HepG2 (cell line): ENCODE measurements around the gene FKBP5. TPM values are rescaled to one million over a fixed set of nuclear protein-coding genes. Genes with fewer than 3 reads are reported as not detected.

Experiments used
- CCDC6 ChIP-seq: sonication (generic); formaldehyde crosslinking; IDR thresholded peaks from 2 replicates; pipeline ENCODE4 v1.8.1; 2022; ENCODE audit warnings: mild to moderate bottlenecking, missing genetic modification reagents, moderate library complexity
- CHCHD3 ChIP-seq: sonication (generic); formaldehyde crosslinking; IDR thresholded peaks from 2 replicates; pipeline ENCODE4 v1.8.0; 2022; ENCODE audit warnings: mild to moderate bottlenecking, missing genetic modification reagents, moderate library complexity
- GPBP1L1 ChIP-seq: sonication (generic); formaldehyde crosslinking; IDR thresholded peaks from 2 replicates; pipeline ENCODE4 v1.5.0; 2020; ENCODE audit warnings: mild to moderate bottlenecking, missing genetic modification reagents
- IRF2 ChIP-seq: IDR thresholded peaks from 2 replicates; pipeline ENCODE4 v1.6.1; 2018; ENCODE audit warnings: missing genetic modification reagents, missing compliant biosample characterization
- KAT8 ChIP-seq: IDR thresholded peaks from 2 replicates; pipeline ENCODE4 v1.6.1; 2016; ENCODE audit warnings: missing genetic modification reagents, missing compliant biosample characterization
- MTF2 ChIP-seq: sonication (generic); formaldehyde crosslinking; IDR thresholded peaks from 2 replicates; pipeline ENCODE4 v1.5.0; 2020; ENCODE audit warnings: missing genetic modification reagents, borderline replicate concordance
- PHB2 ChIP-seq: fragments of 450-650 bp; IDR thresholded peaks from 2 replicates; pipeline ENCODE4 v1.6.1; 2018; ENCODE audit not compliant: partially characterized antibody
- RBAK ChIP-seq: sonication (generic); formaldehyde crosslinking; IDR thresholded peaks from 2 replicates; pipeline ENCODE4 v1.5.1; 2020; ENCODE audit warnings: mild to moderate bottlenecking, missing genetic modification reagents
- STAT5B ChIP-seq: sonication (generic); formaldehyde crosslinking; IDR thresholded peaks from 2 replicates; pipeline ENCODE4 v1.4.0; 2020; ENCODE audit warnings: missing genetic modification reagents
- ZBTB34 ChIP-seq: sonication (generic); formaldehyde crosslinking; IDR thresholded peaks from 2 replicates; pipeline ENCODE4 v1.8.0; 2022; ENCODE audit warnings: mild to moderate bottlenecking, missing genetic modification reagents
- ZC3H13 ChIP-seq: sonication (generic); formaldehyde crosslinking; IDR thresholded peaks from 2 replicates; pipeline ENCODE4 v1.8.1; 2023; ENCODE audit warnings: mild to moderate bottlenecking, missing genetic modification reagents, moderate library complexity
- ZFP36L1 ChIP-seq: sonication (generic); formaldehyde crosslinking; IDR thresholded peaks from 2 replicates; pipeline ENCODE4 v1.8.0; 2022; ENCODE audit warnings: mild to moderate bottlenecking, missing genetic modification reagents, moderate library complexity
- ZGPAT ChIP-seq: IDR thresholded peaks from 2 replicates; pipeline ENCODE4 v1.6.1; 2016; ENCODE audit warnings: mild to moderate bottlenecking
- ZNF235 ChIP-seq: sonication (generic); formaldehyde crosslinking; IDR thresholded peaks from 2 replicates; pipeline ENCODE4 v1.8.1; 2023; ENCODE audit warnings: mild to moderate bottlenecking, missing genetic modification reagents, borderline replicate concordance
- ZNF564 ChIP-seq: sonication (generic); formaldehyde crosslinking; IDR thresholded peaks from 2 replicates; pipeline ENCODE4 v1.8.1; 2023; ENCODE audit warnings: mild to moderate bottlenecking, missing genetic modification reagents
- ZNF768 ChIP-seq: sonication (generic); formaldehyde crosslinking; IDR thresholded peaks from 2 replicates; pipeline ENCODE4 v1.4.0; 2020; ENCODE audit warnings: missing genetic modification reagents
- polyA plus RNA-seq, 8 experiments: library from polyadenylated mRNA; depleted of rRNA in 3 of 8; stranded (reverse) in 7 of 8; unstranded in 1 of 8; fragments of >200 nt; fragmentation: Illumina TruSeq in 4 of 8; extraction: Trizol in 4 of 8; gene quantifications; 2 replicates each; pipeline versions ENCODE4 v1.2.1 to v1.2.3, GENCODE V29; 2011 to 2016; ENCODE audit warnings: low read depth in 4 of 8, missing spikeins in 1 of 8, mixed read lengths in 1 of 8; ENCODE audit not compliant: insufficient read depth in 1 of 8
- total RNA-seq, 5 experiments: library from RNA; depleted of rRNA; stranded (reverse); fragments of >200 nt; fragmentation: Illumina TruSeq; extraction: Trizol; gene quantifications; 2 replicates each; pipeline ENCODE4 v1.2.3, GENCODE V29; 2016; ENCODE audit warnings: low read depth in 1 of 5
- TF ChIP-seq, protein P1 (sequence below): IDR thresholded peaks from 2 replicates; pipeline ENCODE4 v1.4.0; 2020; ENCODE audit warnings: mild to moderate bottlenecking, missing genetic modification reagents
- TF ChIP-seq, protein P2 (sequence below): sonication (generic); formaldehyde crosslinking; IDR thresholded peaks from 2 replicates; pipeline ENCODE4 v1.8.0; 2022; ENCODE audit warnings: mild to moderate bottlenecking, missing genetic modification reagents, moderate library complexity
- TF ChIP-seq, protein P3 (sequence below): sonication (generic); formaldehyde crosslinking; IDR thresholded peaks from 2 replicates; pipeline ENCODE4 v1.4.0; 2020; ENCODE audit warnings: missing genetic modification reagents

The FKBP5 gene
- total and polyA plus RNA-seq, 2 of the 13 experiments (the other 11 are each of a cell fraction or from before 2014, with no cell fraction given) = 8.0 to 17.4 TPM

GRCh38 chr6:35688605-35689322, at the start of gene FKBP5 (continued):
- TF ChIP-seq, protein P1, sequence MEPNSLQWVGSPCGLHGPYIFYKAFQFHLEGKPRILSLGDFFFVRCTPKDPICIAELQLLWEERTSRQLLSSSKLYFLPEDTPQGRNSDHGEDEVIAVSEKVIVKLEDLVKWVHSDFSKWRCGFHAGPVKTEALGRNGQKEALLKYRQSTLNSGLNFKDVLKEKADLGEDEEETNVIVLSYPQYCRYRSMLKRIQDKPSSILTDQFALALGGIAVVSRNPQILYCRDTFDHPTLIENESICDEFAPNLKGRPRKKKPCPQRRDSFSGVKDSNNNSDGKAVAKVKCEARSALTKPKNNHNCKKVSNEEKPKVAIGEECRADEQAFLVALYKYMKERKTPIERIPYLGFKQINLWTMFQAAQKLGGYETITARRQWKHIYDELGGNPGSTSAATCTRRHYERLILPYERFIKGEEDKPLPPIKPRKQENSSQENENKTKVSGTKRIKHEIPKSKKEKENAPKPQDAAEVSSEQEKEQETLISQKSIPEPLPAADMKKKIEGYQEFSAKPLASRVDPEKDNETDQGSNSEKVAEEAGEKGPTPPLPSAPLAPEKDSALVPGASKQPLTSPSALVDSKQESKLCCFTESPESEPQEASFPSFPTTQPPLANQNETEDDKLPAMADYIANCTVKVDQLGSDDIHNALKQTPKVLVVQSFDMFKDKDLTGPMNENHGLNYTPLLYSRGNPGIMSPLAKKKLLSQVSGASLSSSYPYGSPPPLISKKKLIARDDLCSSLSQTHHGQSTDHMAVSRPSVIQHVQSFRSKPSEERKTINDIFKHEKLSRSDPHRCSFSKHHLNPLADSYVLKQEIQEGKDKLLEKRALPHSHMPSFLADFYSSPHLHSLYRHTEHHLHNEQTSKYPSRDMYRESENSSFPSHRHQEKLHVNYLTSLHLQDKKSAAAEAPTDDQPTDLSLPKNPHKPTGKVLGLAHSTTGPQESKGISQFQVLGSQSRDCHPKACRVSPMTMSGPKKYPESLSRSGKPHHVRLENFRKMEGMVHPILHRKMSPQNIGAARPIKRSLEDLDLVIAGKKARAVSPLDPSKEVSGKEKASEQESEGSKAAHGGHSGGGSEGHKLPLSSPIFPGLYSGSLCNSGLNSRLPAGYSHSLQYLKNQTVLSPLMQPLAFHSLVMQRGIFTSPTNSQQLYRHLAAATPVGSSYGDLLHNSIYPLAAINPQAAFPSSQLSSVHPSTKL (CRISPR knock-in tag) = no peak
- TF ChIP-seq, protein P2, sequence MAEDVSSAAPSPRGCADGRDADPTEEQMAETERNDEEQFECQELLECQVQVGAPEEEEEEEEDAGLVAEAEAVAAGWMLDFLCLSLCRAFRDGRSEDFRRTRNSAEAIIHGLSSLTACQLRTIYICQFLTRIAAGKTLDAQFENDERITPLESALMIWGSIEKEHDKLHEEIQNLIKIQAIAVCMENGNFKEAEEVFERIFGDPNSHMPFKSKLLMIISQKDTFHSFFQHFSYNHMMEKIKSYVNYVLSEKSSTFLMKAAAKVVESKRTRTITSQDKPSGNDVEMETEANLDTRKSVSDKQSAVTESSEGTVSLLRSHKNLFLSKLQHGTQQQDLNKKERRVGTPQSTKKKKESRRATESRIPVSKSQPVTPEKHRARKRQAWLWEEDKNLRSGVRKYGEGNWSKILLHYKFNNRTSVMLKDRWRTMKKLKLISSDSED = no peak
- peak; percentile 79; the same call in 1 of the 2 replicates for TF ChIP-seq CCDC6 (CRISPR knock-in tag)
- no peak for TF ChIP-seq GPBP1L1
- peak; percentile 52; the same call in 1 of the 2 replicates for TF ChIP-seq IRF2 (CRISPR knock-in tag)
- peak; percentile 20; the same call in 1 of the 2 replicates for TF ChIP-seq CHCHD3 (CRISPR knock-in tag)
- TF ChIP-seq PHB2 = no peak
- TF ChIP-seq, protein P3, sequence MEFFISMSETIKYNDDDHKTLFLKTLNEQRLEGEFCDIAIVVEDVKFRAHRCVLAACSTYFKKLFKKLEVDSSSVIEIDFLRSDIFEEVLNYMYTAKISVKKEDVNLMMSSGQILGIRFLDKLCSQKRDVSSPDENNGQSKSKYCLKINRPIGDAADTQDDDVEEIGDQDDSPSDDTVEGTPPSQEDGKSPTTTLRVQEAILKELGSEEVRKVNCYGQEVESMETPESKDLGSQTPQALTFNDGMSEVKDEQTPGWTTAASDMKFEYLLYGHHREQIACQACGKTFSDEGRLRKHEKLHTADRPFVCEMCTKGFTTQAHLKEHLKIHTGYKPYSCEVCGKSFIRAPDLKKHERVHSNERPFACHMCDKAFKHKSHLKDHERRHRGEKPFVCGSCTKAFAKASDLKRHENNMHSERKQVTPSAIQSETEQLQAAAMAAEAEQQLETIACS (CRISPR knock-in tag) = 0 out of 2 replicates have a peak, but pooled peaks have one; percentile 22
- TF ChIP-seq ZGPAT = peak; percentile 80
- 0 out of 2 replicates have a peak, but pooled peaks have one; percentile 8 for TF ChIP-seq STAT5B (CRISPR knock-in tag)
- peak; percentile 13; the same call in 1 of the 2 replicates for TF ChIP-seq ZNF768 (CRISPR knock-in tag)
- TF ChIP-seq ZBTB34 (CRISPR knock-in tag) = 0 out of 2 replicates have a peak, but pooled peaks have one; percentile 16
- TF ChIP-seq KAT8 (CRISPR knock-in tag) = peak; percentile 85
- TF ChIP-seq ZNF564 (CRISPR knock-in tag) = peak; percentile 45
- TF ChIP-seq ZFP36L1 (CRISPR knock-in tag) = no peak
- no peak for TF ChIP-seq MTF2 (CRISPR knock-in tag)
- TF ChIP-seq RBAK (CRISPR knock-in tag) = no peak
- TF ChIP-seq ZNF235 = no peak
- no peak for TF ChIP-seq ZC3H13 (CRISPR knock-in tag)
